ENCODE data around the gene EHMT1.
"Not testable (repeated sequence)": the region's sequence is repeated elsewhere in the genome, so short reads cannot be mapped to it uniquely, and the experiment has no call there.

The EHMT1 gene

DNA sequence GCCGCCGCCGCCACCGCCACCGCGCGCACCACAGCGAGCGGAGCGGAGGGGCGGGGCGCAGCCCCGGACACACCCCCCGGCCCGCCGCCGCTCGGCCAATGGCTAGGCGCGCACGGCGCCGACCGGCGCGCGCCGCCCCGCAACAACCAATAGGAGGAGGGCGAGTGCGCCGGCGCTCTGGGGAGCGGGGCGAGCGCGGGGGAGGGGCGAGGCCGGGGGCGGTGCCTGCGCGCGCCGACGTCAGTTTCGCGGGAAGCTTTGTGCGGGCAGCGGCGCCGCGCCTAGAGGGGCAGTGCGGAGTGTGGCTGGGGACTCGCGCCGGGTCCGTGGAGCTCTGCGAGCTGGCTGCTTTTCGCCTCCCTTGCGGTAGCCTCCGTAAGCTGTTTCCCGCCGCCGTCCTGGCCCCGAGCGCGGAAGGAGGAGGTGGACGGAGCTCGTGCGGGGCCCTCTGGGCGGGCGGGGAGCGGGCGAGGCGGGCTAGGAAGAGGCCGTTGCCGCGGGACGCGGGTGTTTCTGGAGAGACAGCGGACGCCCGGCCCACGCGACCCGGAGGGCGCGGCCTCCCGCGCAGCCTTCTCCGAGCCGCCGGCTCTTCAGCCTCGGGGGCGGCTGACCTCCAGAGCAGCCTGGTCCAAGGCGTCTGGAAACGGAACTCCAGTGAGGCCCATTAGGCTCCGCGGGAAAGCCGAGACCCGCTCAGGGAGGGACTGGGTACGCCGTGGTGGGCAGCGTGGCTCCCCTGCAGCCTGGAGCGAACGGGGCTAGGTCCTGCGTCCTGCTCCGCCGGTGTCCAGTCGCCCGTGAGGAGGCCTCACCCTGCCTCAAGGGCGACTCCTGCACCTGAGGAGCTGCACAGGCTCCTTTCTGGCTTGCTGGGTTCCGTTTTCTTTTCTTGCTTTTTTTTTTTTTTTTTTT lies 28.1 kb upstream of the EHMT1 start, which contains the start of gene ZMYND19:
Gene ZMYND19, minus strand, starts transcription at position 44 of the 915 bp plus-strand sequence. CDS start 249 bp downstream, outside the sequence.
- DNase-seq (ENCODE audit: low spot score), result peak; percentile 84

DNA sequence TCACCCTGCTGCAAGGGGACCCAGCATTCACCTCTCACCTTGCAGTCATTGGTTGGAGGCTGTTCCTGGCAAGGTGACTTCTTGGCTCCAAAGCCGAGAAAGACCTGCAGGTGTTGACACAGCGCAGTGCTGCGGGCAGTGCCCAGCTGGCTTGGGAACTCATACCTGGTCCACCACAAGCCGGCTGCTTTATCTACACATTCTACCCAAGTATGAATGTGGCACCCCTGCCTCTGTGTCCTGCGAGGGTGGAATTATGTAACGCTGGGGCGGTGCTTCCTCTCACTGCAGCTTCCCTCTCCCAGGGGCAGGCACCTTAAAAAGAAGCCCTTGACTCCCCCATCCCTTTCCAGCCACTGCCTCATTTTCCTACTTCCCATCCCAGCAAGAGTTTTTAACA lies 26.0 kb upstream of the EHMT1 start:
- no peak for DNase-seq (ENCODE audit: low spot score)

DNA sequence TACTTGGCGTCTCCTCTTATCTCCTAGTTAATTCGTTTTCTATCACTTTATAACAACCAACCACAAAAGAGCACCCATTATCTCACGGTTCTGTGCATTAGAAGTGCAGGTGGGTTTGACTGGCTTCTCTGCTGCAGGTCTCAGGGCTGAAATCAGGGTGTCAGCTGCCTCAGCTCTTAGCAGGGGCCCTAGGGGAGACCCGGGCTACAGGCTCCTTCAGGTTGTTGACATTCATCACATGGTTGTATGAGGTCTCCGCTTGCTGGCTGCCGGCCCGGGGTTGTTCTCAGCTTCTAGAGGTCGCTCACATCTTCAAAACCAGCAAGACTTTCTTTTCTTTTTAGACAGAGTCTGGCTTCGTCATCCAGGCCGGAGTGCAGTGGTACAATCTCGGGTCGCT lies 25.6 kb upstream of the EHMT1 start:
- DNase-seq (ENCODE audit: low spot score), result no peak

DNA sequence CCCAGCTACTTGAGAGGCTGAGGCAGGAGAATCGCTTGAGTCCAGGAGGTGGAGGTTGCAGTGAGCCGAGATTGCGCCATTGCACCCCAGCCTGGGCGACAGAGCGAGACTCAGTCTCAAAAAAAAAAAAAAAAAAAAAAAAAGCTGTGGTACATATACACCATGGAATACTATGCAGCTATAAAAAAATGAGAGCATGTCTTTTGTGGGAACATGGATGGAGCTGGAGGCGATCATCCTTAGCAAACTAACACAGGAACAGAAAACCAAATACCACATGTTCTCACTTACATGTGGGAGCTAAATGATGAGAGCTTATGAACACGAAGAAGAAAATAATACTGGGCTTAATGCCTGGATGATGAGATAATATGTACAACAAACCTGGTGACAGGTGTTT lies 22.2 kb upstream of the EHMT1 start:
- DNase-seq (ENCODE audit: low spot score), result not testable (repeated sequence)

DNA sequence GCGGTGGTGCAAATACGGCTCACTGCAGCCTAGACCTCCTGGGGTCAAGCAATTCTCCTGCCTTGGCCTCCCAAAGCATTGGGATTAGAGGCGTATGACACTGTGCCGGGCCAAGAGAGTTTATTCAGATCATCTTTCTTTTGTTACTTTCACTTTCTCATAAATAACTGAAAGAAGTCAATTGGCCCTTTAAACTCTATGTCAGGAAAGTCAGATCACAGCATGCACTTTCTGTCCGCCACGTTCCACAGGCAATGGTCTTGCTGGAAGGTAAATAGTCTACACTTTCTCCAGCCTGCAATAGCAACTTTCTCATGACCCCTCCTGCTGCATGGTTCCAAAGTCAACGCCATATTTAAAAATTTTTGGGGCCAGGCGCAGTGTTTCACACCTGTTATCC lies 19.9 kb upstream of the EHMT1 start:
- no peak for DNase-seq (ENCODE audit: low spot score)

DNA sequence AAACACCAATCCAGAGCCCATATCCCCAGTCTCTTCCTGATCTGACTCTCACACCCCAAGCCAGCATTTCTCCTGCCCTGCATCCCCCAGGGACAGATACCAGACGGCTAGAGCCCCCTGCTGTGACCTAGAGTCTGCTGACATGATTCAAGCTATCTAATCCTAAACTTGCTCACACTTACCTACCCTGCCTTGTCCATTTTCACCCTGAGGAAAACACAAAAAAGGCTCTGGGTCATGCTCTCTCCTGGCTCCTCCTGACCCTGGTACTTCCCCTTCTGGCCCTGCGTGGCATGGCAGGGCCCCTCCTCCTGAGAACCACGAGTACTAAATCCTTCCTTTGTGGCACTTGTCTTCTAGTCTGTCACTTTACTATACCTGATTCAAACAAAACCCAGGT lies 16.1 kb upstream of the EHMT1 start:
- DNase-seq (ENCODE audit: low spot score), result no peak

DNA sequence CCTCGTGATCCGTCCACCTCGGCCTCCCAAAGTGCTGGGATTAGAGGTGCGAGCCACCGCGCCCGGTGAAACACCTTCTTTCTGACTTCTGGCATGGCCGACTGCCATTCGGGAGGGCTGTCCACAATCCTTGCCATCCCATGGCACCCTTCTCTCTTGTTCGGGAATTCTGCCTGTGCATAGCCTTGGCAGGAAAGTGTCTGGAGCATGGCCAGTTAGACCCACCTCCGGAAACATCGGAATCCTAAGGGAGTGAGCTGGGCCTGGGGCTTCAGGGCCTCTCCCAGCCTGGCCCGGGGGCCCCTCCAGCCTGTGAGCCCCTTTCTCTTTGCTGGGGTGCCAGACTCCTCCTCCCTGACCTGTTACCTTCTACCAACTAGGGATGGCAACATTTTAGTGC lies 14.9 kb upstream of the EHMT1 start:
- no peak for DNase-seq (ENCODE audit: low spot score)

DNA sequence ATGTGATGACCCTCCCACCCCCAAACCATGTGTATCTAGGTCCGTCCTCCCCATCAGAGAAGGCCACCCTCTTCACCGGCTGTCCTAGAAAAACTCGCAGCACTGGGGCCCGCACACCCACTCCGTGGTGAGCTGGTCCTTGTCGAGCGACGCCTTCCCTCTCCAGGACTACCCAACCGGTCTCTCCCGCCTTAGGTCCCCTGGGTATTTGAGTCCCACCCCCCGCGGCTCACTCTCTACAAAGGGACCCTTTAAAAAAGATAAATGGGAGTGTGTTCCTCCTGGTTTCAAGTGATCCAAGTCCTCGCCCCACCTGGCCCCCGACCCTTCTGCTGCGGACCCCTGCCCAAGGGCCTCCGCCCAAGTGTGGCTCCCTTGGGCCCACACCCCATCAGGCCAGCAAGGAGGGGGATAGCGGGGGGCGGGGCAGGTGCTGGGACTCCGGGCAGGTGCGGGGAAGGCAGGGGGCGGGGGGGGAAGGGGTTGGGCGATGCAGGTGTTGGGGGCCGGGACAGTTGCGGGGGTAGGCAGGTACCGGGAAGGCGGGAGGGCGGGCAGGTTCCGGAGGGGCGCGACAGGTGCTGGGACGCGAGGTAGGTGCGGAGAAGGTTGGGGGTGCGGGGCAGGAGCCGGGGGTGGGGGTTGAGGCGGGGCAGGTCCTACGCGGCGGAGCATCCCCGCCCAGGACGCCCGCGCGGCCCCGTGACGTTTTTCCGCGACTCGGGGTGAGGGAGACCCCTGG lies 14.3 kb upstream of the EHMT1 start:
- no peak for DNase-seq (ENCODE audit: low spot score)

DNA sequence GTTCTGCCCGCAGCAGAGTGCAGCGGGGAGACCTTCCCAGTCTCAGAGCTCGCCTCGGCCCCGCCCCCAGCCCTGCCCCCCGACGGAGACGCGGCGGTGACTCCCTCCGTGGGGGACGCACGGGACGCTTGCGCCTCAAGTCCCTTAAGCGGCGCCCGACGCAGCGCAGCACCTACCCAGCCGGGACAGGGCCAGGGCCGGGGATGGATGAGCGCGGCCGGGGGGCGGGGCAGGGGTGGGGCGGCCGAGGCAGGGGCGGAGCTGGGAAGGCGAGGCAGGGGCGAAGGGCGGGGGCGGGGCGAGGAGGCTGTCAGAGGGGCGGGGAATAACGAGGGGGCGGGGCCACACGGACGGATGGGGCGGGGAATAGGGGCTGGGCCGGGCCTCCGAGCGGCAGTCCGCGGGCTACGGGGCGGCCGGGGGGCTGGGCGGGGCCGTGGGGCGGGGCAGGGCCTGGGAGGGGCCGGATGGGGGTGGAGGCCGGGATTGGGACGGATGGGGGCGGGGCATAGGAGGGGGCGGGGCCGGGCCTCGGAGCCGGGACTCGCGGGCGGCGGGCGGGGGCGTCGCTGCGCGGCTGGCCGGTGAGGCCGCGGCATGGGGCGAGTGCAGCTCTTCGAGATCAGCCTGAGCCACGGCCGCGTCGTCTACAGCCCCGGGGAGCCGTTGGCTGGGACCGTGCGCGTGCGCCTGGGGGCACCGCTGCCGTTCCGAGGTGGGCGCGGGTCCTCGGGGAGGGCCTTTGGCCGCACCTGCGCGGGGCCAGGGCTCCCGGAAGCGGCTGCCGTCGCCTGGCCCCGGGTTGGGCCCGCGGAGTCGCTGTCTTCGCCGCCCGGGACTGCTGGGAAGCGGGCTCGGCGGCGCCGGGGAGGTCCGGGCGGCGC lies 13.4 kb upstream of the EHMT1 start, which contains the start of gene ARRDC1:
Gene ARRDC1, plus strand, starts transcription at position 566 of the 884 bp plus-strand sequence. Its CDS starts 32 bp downstream, at position 598.
- DNase-seq (ENCODE audit: low spot score), result peak; percentile 94

DNA sequence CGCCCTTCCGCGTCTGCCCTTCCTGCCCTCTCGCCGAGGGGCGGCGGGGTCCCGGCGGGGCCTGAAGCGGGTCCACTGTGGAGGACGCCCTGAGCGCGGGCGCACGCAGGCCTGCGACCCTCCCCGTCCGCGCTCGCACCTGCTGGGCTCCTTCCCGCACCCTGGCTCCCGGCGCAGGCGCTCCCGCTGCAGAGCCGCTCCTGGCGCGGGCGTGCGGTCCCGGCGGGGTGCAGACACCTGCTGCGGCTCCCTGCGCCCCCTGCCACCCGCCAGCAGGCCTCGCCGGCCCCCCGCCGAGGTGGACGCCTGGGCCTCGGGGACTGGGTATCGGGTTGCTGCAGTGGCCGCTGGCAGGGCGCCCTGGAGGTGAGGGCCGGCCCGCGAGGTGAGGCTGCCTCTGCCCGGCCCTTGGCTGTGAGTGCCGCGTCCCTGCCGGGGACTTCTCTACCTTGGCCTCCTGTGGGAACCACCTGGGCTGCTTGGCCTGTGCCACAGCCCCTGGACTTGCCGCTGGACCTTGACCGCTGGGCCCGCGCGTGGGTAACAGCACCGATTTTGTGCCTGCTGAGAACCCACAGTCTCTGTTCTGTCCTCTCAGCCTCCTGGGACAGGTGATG lies 12.7 kb upstream of the EHMT1 start:
- DNase-seq (ENCODE audit: low spot score), result no peak

DNA sequence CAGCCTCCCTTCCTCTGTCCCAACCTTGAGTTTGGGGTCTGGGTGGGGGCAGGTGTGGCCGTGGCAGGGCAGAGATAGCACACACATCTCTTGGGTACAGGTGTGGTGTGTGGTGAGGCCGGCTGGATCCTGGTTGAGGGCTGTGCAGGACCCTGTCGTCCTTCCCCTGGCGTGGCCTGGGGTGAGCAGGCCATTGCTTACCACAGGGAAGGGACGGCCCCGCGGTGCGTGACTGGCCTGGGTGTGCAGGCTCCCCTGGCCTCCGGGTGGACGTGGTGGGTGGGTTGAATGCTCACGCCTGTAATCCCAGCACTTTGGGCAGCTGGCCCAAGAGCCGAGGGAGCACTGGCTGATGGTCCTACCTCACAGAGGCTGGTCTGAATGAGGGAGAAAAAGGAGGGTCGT lies 12.1 kb upstream of the EHMT1 start:
- DNase-seq (ENCODE audit: low spot score), result no peak

DNA sequence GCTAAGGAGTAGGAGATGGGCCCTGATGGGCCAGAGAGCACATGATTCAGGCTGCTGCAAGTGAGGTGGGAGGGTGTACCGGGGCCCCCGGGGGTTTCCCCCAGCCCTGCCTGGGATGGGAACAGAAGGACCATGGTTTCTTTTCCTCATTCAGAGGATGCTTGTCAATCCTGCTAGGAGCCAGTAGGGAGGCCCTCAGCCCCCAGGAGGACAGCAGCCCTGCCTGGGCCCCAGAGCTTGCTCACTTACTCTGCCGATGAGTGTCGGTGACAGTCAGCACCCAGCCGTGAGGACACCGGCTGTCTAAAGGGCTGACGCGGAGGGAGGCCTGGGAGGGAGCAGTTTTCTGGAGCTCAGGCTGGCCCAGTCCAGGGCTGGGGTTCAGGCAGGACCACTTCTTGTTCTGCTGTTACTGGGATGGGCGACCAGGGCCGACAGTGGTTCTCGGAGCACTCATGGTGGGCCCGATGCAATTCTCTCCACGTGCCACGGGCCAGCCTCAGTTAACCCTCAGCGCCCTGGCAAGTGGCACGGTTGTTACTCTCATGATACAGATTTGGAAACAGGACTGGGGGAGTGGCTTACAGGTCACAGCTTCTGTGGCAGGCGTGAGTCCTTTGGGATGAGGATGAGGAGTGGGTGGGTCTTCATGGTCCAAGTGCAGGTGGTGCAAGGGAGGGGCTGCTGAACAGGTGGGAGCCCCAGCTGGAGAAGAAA lies 11.5 kb upstream of the EHMT1 start:
- DNase-seq (ENCODE audit: low spot score), result no peak

DNA sequence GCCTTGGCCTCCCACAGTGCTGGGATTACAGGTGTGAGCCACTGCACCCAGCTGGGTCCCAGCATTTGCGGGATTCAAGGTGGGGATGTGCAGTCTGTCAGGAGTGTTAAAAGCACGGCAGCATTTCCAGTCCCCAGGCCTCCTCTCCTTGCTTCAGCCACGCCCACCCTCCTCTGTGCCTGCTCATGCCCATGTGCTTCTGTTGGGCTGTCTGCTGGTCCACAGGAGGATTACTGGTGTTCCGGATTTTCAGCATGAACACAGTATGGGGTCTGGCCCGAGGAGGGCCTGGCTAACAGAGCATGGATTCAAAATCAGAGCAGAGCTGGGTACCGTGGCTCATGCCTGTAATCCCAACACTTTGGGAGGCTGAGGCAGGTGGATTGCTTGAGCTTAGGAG lies 7.9 kb upstream of the EHMT1 start:
- no peak for DNase-seq (ENCODE audit: low spot score)

DNA sequence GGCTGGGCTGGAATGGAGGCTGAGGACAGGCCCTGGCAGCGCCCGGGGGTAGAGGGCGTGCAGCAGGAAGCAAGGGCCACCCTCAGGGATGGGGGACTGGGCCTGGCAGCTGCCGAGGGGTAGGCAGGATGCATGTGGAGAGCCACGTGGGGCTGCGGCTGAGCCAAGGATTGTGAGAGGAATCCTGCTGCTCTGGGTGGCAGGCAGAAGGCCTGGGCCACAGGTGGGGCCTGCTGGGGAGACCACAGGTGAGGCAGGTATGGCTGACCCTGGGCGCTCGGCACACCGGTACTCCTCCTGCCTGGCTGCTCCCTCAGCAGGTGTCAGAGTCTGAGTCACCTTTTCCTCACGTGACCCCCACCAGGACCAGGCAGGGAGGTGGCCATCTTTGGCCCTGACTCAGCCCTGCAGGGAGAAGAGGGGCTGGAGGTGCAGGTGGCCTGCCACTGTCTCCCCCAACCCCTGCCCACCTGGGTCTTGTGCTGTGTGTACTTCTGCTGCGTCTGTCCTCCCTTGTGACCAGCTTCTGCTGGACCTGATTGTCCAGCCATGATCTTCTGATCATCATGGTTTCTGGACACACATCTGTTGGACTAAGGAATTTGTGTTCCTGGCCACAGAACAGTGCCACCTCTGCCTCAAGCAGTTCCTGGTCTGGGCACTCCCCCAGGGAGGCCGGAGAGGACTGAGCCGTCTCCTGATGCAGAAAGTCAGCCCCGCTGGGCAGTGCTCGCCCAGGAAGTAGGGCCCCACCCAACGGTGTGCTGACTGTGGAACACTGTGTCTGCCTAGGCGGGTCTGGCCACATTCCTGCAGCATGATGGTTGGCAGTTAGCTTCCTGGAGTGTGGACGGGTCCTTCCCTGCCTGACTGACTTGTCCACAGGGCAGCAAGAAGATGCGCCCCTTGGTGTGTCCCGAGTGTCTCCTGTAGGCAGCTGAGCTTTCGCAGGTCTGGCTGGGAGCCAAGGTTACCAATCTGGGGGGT lies 6.9 kb upstream of the EHMT1 start:
- no peak for DNase-seq (ENCODE audit: low spot score)

DNA sequence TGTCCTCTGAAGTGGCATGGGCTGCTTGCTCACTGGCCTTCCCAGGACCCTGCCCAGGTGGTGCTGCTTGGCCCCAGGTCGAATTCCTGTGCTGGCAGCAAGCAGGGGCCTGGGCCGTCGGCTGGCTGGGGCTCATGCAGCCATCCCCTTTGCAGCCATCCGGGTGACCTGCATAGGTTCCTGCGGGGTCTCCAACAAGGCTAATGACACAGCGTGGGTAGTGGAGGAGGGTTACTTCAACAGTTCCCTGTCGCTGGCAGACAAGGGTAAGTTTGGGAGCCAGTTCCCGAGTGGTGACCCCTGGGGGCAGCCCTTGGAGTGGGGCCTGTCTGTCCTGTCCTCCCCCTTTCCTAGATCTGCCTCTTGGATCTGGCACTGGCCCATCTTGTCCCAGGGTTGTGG lies 6.1 kb upstream of the EHMT1 start:
- no peak for DNase-seq (ENCODE audit: low spot score)

DNA sequence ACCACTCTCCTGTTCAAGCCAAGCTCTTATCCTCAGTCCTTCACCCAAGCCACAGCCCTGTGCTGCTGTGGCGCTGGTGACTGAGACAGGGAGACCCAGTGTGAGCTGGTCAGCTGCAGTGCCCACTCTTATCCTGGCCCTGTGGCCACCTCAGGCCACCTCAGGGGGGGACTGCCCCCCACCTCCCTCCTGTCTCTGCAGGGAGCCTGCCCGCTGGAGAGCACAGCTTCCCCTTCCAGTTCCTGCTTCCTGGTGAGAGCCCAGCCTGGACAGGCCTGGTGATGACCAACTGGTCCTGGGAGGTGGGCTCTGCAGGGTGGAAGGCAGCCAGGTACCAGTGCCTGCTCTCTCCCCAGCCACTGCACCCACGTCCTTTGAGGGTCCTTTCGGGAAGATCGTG lies 5.5 kb upstream of the EHMT1 start:
- DNase-seq (ENCODE audit: low spot score), result no peak

DNA sequence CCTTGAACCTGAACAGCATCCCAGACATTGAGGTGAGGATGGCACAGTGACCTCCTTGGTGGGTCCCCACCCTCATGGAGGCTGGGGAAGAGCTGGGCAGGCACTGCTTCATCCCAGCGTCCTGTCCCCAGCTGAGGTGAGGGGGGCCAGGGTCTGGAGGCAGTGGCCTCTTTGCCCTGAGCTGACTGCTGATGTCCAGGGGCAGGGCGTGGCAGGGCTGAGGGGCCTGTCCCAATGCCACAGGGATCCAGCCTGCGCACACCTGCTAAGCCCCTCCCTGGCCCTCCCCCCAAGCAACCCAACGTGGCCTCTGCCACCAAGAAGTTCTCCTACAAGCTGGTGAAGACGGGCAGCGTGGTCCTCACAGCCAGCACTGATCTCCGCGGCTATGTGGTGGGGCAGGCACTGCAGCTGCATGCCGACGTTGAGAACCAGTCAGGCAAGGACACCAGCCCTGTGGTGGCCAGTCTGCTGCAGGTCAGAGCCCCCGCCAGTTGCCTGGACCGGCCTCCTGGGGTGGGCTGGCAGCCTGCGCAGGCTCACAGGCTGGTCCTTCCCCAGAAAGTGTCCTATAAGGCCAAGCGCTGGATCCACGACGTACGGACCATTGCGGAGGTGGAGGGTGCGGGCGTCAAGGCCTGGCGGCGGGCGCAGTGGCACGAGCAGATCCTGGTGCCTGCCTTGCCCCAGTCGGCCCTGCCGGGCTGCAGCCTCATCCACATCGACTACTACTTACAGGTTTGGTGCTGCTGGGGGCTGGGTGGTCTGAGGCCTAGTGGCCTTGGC lies 4.9 kb upstream of the EHMT1 start:
- DNase-seq (ENCODE audit: low spot score), result no peak

DNA sequence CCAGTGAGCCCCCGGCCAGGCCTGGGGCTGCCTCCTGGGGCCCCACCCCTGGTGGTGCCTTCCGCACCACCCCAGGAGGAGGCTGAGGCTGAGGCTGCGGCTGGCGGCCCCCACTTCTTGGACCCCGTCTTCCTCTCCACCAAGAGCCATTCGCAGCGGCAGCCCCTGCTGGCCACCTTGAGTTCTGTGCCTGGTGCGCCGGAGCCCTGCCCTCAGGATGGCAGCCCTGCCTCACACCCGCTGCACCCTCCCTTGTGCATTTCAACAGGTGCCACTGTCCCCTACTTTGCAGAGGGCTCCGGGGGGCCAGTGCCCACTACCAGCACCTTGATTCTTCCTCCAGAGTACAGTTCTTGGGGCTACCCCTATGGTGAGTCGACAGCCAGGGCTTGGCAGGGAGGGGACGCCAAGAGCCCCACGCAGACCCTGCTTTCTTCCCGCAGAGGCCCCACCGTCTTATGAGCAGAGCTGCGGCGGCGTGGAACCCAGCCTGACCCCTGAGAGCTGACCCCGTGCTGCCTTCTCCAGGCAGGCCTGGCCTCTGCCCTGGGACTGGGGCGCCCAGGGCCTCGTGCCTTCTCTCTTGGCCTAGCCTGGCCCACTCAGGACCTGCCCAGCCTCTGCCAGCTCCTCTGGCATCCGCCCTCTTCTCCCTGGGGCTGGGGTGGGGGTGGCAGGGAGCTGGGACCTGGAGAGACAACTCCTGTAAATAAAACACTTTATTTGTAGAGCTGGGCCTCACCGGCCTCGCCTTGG lies 4.0 kb upstream of the EHMT1 start:
- DNase-seq (ENCODE audit: low spot score), result no peak

Data from SK-N-DZ (cell line).